K562 (cell line): ENCODE measurements around the gene DNAH9.

Experiments
- BHLHE40 ChIP-seq: IDR thresholded peaks from 2 replicates; pipeline ENCODE4 v1.6.1; 2011; ENCODE audit warnings: low read length, improper control_type of control experiment
- HNRNPLL ChIP-seq: fragments of 200-400 bp; formaldehyde crosslinking; IDR thresholded peaks from 2 replicates; pipeline ENCODE4 v1.6.1; 2017; ENCODE audit warnings: low read length, low read depth, mild to moderate bottlenecking; ENCODE audit not compliant: poor library complexity, severe bottlenecking
- RFX5 ChIP-seq: IDR thresholded peaks from 2 replicates; pipeline ENCODE4 v1.6.1; 2011; ENCODE audit warnings: low read depth, mild to moderate bottlenecking, improper control_type of control experiment, low read length
- TF ChIP-seq, protein P1 (sequence below): fragments of 250-450 bp; sonication (Bioruptor Pico); IDR thresholded peaks from 2 replicates; pipeline ENCODE4 v1.8.0; 2022; ENCODE audit warnings: moderate library complexity, mild to moderate bottlenecking, inconsistent platforms

DNA sequence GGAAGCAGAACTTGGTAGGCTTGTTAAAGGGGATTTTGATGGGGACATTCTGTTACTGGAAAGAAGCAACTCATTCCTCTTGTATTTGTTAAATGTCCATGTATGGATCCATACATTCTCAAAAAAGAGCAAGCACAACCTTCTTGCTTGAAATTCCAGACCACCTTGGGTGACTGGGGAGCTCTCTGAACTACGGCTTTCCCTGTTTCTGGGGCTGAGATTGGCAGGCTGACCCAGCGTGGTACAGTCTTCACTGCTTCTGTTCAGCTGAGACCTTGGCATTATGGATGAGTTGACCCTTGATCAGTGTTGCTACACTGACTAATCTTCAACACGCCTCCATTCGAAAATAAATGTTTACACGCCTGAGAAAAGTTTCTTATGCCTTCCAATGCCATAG is 38.5 kb downstream of the DNAH9 start:
- TF ChIP-seq BHLHE40 = no peak
- TF ChIP-seq HNRNPLL = no peak
- no peak for TF ChIP-seq RFX5
- TF ChIP-seq, protein P1, sequence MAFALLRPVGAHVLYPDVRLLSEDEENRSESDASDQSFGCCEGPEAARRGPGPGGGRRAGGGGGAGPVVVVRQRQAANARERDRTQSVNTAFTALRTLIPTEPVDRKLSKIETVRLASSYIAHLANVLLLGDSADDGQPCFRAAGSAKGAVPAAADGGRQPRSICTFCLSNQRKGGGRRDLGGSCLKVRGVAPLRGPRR (CRISPR knock-in tag) = no peak
